Measurements from ENCODE around the gene PLA2G4A. TPM values are rescaled to one million over a fixed set of nuclear protein-coding genes. Genes with fewer than 3 reads are reported as not detected.

PLA2G4A gene
- total and polyA plus RNA-seq, 2 experiments from 2014 or later = 1.1 to 3.8 TPM

DNA sequence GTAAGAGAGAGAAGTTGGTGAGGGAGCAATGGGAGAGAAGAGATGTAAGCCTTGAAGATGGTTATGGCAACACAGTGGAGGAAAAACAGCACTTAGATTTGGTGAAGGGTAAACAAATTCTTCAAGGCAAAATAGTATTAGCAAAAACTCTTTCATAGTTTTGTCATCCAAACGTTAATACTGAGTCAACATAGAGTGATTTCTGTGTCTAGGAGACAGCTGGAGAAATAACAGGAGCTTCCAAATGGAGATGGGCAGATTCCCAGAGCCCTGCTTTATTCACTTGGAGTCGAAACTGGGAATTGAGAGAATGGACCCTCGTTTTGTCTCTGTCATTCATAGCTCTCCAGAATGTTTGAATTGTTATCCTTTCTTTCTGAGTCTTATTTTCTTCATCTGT lies 68.3 kb downstream of the PLA2G4A start:
- H3K27ac ChIP-seq (ENCODE audit: low read depth) = no peak overlapping the region

More for the DNA sequence above, 68.3 kb downstream of the PLA2G4A start:
- Histone ChIP-seq H3K36me3 (ENCODE audit: insufficient read depth) (no peaks in the 10 kb centered on the region), H3K4me1 (ENCODE audit: insufficient read depth) (peaks cover 5% of the 10 kb centered on the region; the same call in 1 of the 2 replicates), H3K4me3 (no peak overlapping the region), H3F3A (replicated peaks; ENCODE audit: low read depth) (no peaks in the 10 kb centered on the region), H3K9me2 (ENCODE audit: insufficient read depth) (no peaks in the 10 kb centered on the region; the same call in 1 of the 2 replicates), H3K4me2 (no peak overlapping the region), H2AFZ (no peak overlapping the region), H4K20me1 (replicated peaks; ENCODE audit: insufficient read depth) (no peaks in the 10 kb centered on the region), H3K79me2 (replicated peaks; ENCODE audit: insufficient read depth) (no peaks in the 10 kb centered on the region), H3K27me3 (ENCODE audit: insufficient read depth) (no peaks in the 10 kb centered on the region)
- H3K27ac Mint-ChIP-seq = 0 out of 2 replicates have a peak overlapping the region, but pooled peaks have one; percentile 47
- TF ChIP-seq JUNB (IDR thresholded peaks at IDR 0.05; ENCODE audit: unreplicated experiment) (no peak), ZNF114 (CRISPR knock-in tag; IDR thresholded peaks at IDR 0.05) (no peak), EZH2 (IDR thresholded peaks at IDR 0.05; ENCODE audit: low read depth, unreplicated experiment) (no peak), ZNF462 (CRISPR knock-in tag; IDR thresholded peaks at IDR 0.05) (no peak), EZH2phosphoT487 (IDR thresholded peaks at IDR 0.05; ENCODE audit: unreplicated experiment) (no peak), NANOG (IDR thresholded peaks at IDR 0.05; ENCODE audit: borderline replicate concordance) (no peak), CREB1 (CRISPR knock-in tag; IDR thresholded peaks at IDR 0.05; ENCODE audit: low read depth) (no peak), POLR2AphosphoS5 (IDR thresholded peaks at IDR 0.05; ENCODE audit: low read depth) (no peak)
- TF ChIP-seq, protein P1, sequence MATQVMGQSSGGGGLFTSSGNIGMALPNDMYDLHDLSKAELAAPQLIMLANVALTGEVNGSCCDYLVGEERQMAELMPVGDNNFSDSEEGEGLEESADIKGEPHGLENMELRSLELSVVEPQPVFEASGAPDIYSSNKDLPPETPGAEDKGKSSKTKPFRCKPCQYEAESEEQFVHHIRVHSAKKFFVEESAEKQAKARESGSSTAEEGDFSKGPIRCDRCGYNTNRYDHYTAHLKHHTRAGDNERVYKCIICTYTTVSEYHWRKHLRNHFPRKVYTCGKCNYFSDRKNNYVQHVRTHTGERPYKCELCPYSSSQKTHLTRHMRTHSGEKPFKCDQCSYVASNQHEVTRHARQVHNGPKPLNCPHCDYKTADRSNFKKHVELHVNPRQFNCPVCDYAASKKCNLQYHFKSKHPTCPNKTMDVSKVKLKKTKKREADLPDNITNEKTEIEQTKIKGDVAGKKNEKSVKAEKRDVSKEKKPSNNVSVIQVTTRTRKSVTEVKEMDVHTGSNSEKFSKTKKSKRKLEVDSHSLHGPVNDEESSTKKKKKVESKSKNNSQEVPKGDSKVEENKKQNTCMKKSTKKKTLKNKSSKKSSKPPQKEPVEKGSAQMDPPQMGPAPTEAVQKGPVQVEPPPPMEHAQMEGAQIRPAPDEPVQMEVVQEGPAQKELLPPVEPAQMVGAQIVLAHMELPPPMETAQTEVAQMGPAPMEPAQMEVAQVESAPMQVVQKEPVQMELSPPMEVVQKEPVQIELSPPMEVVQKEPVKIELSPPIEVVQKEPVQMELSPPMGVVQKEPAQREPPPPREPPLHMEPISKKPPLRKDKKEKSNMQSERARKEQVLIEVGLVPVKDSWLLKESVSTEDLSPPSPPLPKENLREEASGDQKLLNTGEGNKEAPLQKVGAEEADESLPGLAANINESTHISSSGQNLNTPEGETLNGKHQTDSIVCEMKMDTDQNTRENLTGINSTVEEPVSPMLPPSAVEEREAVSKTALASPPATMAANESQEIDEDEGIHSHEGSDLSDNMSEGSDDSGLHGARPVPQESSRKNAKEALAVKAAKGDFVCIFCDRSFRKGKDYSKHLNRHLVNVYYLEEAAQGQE (IDR thresholded peaks at IDR 0.05; ENCODE audit: unreplicated experiment) = no peak
- H3K4me1 Mint-ChIP-seq = peaks cover 10% of the 10 kb centered on the region; the same call in 2 of the 3 replicates
- H3K9me3 Mint-ChIP-seq = no peaks in the 10 kb centered on the region
- DNase-seq (ENCODE audit: low spot score) (no peak), ATAC-seq (no peak)
- H3K27me3 Mint-ChIP-seq (ENCODE audit: insufficient read depth, low read depth, poor library complexity) = no peaks in the 10 kb centered on the region
- no peaks in the 10 kb centered on the region for H3K36me3 Mint-ChIP-seq (ENCODE audit: low read depth)
- H3K4me3 Mint-ChIP-seq = no peak overlapping the region
